Middle frontal gyrus (tissue), 1 donor: ENCODE results near the gene FAM135A.
"Not testable (repeated sequence)": the region's sequence is repeated elsewhere in the genome, so short reads cannot be mapped to it uniquely, and the experiment has no call there.

Experiments
- DNase-seq: peaks from one replicate; pipeline ENCODE4 v3.0.0-alpha.2; 2015; ENCODE audit warnings: low spot score; ENCODE audit errors: extremely low spot score

FAM135A gene

DNA sequence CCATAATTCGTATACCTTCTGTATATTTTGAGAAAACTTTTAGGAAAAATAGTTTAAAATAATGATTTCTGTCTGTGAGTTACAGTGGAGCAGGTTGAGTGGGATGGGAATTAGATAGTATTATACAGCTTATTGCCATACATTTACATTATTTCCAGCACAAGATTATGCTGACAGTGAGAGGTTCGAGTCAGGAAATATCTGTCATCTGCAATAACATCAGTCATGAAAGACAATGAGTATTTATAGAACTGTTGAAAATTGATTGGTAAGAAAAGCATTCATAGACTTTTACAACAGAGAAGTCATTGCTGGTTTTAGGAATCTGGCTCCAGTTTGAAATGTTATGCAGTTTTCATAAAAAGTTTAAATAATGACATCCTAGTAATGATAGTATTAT is 45.9 kb downstream of the FAM135A start:
- DNase-seq = no peak

- not testable (repeated sequence) for DNase-seq
These were observed 46.4 kb downstream of the FAM135A start for GRCh38 chr6:70459699-70460098.

- no peak for DNase-seq
These were observed 56.7 kb downstream of the FAM135A start for GRCh38 chr6:70470016-70470415.

GRCh38 chr6:70470510-70470909 is 57.2 kb downstream of the FAM135A start:
- DNase-seq = not testable (repeated sequence)

DNA sequence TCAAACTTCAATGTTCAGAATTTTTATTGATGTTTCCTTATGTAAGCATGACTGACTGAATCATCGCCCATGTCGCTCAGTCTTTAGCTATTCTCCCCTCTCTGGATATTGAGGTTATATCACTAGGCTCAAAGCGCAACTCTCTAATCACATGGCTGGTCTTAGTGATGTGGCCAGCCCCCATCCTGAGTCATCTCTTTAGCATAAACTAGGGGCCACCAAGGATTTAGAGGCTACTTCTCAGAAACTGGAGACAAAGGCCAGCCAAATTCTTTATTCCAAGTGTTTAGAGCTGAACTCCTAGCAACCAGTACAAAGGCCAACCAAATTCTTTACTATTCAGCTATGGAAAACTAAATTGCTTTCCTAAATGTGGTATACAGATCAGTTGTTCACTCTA is 61.4 kb downstream of the FAM135A start:
- no peak for DNase-seq

DNA sequence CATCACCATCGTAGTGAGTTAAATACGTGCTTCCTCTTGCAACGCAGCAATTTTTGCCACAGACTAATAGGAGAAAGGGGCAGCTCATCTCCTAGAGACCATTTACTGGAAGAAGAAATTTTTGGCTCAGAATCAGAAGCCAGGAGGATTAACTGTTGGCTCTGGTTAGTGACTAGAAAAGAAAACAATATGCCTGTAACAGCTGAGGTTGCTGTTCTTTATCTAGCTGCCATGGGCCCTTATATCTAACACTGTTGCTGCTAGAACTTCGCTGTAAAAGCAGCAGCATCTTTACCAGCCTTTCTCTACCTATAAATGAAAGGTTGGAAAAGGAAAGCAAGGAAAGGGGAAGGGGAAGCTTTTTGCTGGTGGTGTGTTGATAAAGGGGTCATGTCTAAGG is 65.9 kb downstream of the FAM135A start:
- no peak for DNase-seq

- not testable (repeated sequence) for DNase-seq
These were observed 73.3 kb downstream of the FAM135A start for GRCh38 chr6:70486638-70487037.

GRCh38 chr6:70489364-70489763 is 76.1 kb downstream of the FAM135A start:
- no peak for DNase-seq

DNA sequence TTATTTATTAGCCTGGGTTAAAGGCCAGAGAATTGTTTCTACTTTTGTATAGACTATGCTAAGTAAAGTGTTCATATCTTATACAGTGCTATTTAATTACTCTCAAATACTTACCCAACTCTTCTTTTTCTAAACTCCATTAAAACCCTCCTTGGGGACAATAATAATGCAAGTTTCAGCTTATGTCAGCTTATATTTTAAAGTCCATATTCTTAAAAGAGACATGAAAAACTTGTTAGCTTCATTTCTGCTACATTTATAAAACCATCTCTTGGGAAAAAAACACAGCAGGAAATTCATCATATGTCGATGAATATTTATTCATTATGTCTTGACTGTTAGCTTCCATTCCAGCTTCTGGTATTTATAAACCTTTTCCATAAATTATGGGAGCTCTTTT is 81.5 kb downstream of the FAM135A start:
- no peak for DNase-seq

DNA sequence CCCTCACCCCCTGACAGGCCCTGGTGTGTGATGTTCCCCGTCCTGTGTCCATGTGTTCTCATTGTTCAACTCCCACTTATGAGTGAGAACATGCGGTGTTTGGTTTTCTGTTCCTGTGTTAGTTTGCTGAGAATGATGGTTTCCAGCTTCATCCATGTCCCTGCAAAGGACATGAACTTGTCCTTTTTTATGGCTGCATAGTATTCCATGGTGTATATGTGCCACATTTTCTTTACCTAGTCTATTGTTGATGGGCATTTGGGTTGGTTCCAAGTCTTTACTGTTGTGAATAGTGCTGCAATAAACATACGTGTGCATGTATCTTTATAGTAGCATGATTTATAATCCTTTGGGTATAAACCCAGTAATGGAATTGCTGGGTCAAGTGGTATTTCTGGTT is 82.5 kb downstream of the FAM135A start:
- not testable (repeated sequence) for DNase-seq

DNA sequence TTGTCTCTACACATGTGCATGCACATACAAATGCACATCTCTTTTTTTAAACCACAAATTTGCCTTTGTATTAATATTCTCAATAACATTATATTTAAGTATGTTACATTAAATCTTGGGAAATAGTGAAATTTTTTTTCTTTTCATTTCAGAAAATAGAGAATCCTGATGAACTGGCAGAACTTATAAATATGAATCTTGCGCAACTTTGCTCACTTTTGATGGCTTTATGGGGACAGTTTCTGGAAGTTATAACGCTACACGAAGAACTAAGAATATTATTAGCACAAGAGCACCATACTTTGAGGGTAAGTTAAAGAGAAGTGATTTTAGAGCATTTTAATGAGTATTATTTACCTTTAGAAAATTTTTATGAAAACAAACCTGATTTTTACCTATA is 89.2 kb downstream of the FAM135A start:
- no peak for DNase-seq

DNA sequence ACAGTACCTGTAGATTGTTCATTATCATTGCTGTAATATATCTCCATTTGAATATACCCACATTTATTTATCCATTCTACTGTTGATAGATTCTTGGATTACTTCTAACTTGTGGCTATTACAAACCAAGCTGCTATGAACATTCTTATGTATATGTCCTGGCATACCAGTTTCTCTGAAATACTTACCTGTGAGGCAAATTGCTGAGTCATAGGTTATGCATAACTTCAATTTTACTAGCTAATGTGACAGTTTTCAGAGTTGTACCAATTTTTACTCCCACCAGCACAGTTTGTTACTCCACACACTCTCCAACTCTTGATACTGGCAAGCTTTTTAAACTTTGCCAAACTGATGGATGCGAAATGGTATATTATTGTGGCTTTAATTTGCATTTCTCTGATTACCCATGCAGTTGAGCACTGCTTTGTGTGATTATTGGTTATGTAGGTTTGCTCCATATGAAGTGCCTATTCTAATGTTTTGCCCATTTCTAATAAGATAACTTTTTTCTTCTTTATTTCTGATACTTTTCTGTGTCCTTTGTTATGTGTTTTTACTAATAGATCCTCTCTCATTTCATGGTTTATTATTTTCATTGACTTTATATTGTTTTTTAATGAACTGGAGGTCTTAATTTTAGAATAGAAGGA is 90.6 kb downstream of the FAM135A start:
- DNase-seq = no peak

- no peak for DNase-seq
These were observed 93.0 kb downstream of the FAM135A start for GRCh38 chr6:70506321-70506720.

GRCh38 chr6:70507161-70507560 is 93.9 kb downstream of the FAM135A start:
- no peak for DNase-seq

GRCh38 chr6:70508953-70509352 is 95.6 kb downstream of the FAM135A start:
- DNase-seq = no peak

DNA sequence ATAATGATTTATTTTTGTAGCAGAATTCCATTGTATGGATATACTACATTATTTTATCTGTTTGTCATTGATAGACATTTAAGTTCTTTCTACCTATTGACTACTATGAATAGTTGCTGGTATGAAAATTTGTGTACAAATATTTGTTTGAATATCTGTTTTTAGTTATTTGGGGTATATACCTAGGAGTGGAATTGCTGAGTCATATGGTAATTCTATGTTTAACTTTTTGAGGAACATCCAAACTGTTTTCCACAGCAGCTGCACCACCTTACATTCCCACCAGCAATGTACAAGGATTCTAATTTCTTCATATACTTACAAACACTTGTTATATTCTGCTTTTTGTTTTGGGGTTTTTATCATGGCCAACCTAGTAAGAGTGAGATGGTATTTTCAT is 97.3 kb downstream of the FAM135A start:
- no peak for DNase-seq

DNA sequence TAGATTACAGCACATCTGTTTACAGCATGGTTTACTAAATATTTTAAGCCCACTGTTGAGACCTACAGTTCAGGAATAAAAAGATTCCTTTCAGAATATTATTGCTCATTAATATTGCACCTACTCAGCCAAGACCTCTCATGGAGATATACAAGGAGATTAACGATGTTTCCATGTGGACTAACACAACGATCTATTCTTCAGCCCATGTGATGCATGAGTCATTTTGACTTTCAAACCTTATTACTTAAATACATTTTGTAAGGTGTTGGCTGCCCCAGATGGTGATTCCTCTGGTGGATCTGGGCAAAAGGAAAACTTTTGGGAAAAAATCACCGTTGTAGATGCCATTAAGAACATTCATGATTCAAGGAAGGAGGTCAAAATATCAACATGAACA is 105.4 kb downstream of the FAM135A start:
- DNase-seq = no peak

DNA sequence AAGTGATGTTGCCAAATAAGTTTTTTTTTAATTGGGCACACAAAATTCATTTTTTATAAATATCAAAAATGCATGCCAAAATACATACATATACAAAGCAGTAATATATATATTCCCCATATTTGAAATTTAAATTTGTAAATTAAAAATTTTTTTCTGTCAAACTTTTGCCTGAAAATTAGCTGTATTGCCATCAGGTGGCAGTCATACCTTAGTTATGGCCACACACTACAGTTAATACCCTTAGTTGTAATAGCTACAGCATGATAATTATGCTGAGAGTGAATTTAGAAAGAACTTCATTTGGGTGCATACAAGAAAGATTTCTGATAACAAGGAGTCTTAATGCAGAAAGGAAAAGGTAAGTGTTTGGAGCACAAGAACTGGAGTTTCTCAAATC is 107.3 kb downstream of the FAM135A start:
- DNase-seq = no peak

GRCh38 chr6:70524721-70525286 is 111.5 kb downstream of the FAM135A start:
- no peak for DNase-seq

GRCh38 chr6:70527071-70527737 is 113.9 kb downstream of the FAM135A start:
- DNase-seq = no peak

- no peak for DNase-seq
These were observed 116.7 kb downstream of the FAM135A start for GRCh38 chr6:70530023-70530422.

- no peak for DNase-seq
These were observed 117.8 kb downstream of the FAM135A start for GRCh38 chr6:70531133-70531532.

GRCh38 chr6:70537266-70537665 is 124.0 kb downstream of the FAM135A start:
- DNase-seq = no peak
